SJCRH30 (cell line): ENCODE measurements around the gene UBD. TPM values are rescaled to one million over a fixed set of nuclear protein-coding genes. Genes with fewer than 3 reads are reported as not detected.

Experiments
- DNase-seq, 2 experiments: peaks; one replicate each; pipeline ENCODE4 v3.0.0-alpha.2; 2015 to 2020
- H3K27ac ChIP-seq: fragments of 250-450 bp; sonication (Bioruptor Pico); 2 replicates; pipeline ENCODE4 v1.5.1; 2020; ENCODE audit warnings: mild to moderate bottlenecking, moderate library complexity
- H3K27me3 ChIP-seq: fragments of 250-450 bp; sonication (Bioruptor Pico); 2 replicates; pipeline ENCODE4 v1.5.1; 2020; ENCODE audit warnings: mild to moderate bottlenecking, moderate library complexity
- H3K36me3 ChIP-seq: fragments of 250-450 bp; sonication (Bioruptor Pico); 2 replicates; pipeline ENCODE4 v1.5.1; 2020; ENCODE audit warnings: mild to moderate bottlenecking, moderate library complexity
- H3K4me1 ChIP-seq: fragments of 250-450 bp; sonication (Bioruptor Pico); 2 replicates; pipeline ENCODE4 v1.5.1; 2020; ENCODE audit warnings: mild to moderate bottlenecking, moderate library complexity
- H3K4me3 ChIP-seq: fragments of 250-450 bp; sonication (Bioruptor Pico); 2 replicates; pipeline ENCODE4 v1.5.1; 2020; ENCODE audit warnings: mild to moderate bottlenecking, moderate library complexity
- H3K9me3 ChIP-seq: fragments of 250-450 bp; sonication (Bioruptor Pico); replicated peaks from 2 replicates; pipeline ENCODE4 v1.5.1; 2020; ENCODE audit warnings: mild to moderate bottlenecking, moderate library complexity
- total RNA-seq: library from RNA; depleted of rRNA; stranded (reverse); fragments of >200 nt; shearing (Covaris generic); gene quantifications from 2 replicates; pipeline ENCODE4 v1.2.3, GENCODE V29; 2014

The UBD gene
- total RNA-seq, 1 experiment from 2014 or later, result not detected

GRCh38 chr6:29577544-29577943, 18.0 kb upstream of the UBD start:
- no peak for DNase-seq
- no peaks in the 10 kb centered on the region for H3K27me3 ChIP-seq
- no peak overlapping the region for H3K4me3 ChIP-seq
- no peaks in the 10 kb centered on the region for H3K36me3 ChIP-seq
- H3K9me3 ChIP-seq, result no peaks in the 10 kb centered on the region
- no peaks in the 10 kb centered on the region for H3K4me1 ChIP-seq
- no peak overlapping the region for H3K27ac ChIP-seq

GRCh38 chr6:29576056-29576455, 16.5 kb upstream of the UBD start:
- no peak overlapping the region for H3K4me3 ChIP-seq
- no peaks in the 10 kb centered on the region for H3K9me3 ChIP-seq
- H3K27ac ChIP-seq, result no peak overlapping the region
- H3K36me3 ChIP-seq, result no peaks in the 10 kb centered on the region
- no peaks in the 10 kb centered on the region for H3K27me3 ChIP-seq
- DNase-seq, result no peak
- H3K4me1 ChIP-seq, result no peaks in the 10 kb centered on the region

- Histone ChIP-seq H3K27me3 (no peaks in the 10 kb centered on the region), H3K4me3 (no peak overlapping the region), H3K27ac (no peak overlapping the region), H3K9me3 (no peaks in the 10 kb centered on the region), H3K4me1 (no peaks in the 10 kb centered on the region), H3K36me3 (no peaks in the 10 kb centered on the region)
- DNase-seq, result no peak
These were observed 8.5 kb upstream of the UBD start for GRCh38 chr6:29567991-29568390.

GRCh38 chr6:29567541-29567940, 8.0 kb upstream of the UBD start:
- H3K4me3 ChIP-seq, result no peak overlapping the region
- H3K36me3 ChIP-seq, result no peaks in the 10 kb centered on the region
- H3K27me3 ChIP-seq, result no peaks in the 10 kb centered on the region

GRCh38 chr6:29566856-29567255, 7.3 kb upstream of the UBD start:
- Histone ChIP-seq H3K36me3 (no peaks in the 10 kb centered on the region), H3K4me3 (no peak overlapping the region), H3K27me3 (no peaks in the 10 kb centered on the region), H3K9me3 (no peaks in the 10 kb centered on the region), H3K4me1 (no peaks in the 10 kb centered on the region), H3K27ac (no peak overlapping the region)
- DNase-seq, result no peak

More at GRCh38 chr6:29567541-29567940, 8.0 kb upstream of the UBD start:
- no peaks in the 10 kb centered on the region for H3K4me1 ChIP-seq
- DNase-seq, result no peak
- H3K27ac ChIP-seq, result no peak overlapping the region
- no peaks in the 10 kb centered on the region for H3K9me3 ChIP-seq

- H3K9me3 ChIP-seq, result no peaks in the 10 kb centered on the region
- H3K4me3 ChIP-seq, result no peak overlapping the region
- no peak overlapping the region for H3K27ac ChIP-seq
- H3K36me3 ChIP-seq, result no peaks in the 10 kb centered on the region
- no peak for DNase-seq
- no peaks in the 10 kb centered on the region for H3K4me1 ChIP-seq
- no peaks in the 10 kb centered on the region for H3K27me3 ChIP-seq
These were observed 5.3 kb upstream of the UBD start for GRCh38 chr6:29564875-29565274.

- H3K4me1 ChIP-seq, result no peaks in the 10 kb centered on the region
- H3K4me3 ChIP-seq, result no peak overlapping the region
- no peaks in the 10 kb centered on the region for H3K27me3 ChIP-seq
- H3K36me3 ChIP-seq, result no peaks in the 10 kb centered on the region
- H3K9me3 ChIP-seq, result no peaks in the 10 kb centered on the region
- H3K27ac ChIP-seq, result no peak overlapping the region
- DNase-seq, result no peak
These were observed 4.0 kb upstream of the UBD start for GRCh38 chr6:29563435-29563965.

- no peak overlapping the region for H3K27ac ChIP-seq
- no peak overlapping the region for H3K4me3 ChIP-seq
- H3K4me1 ChIP-seq, result no peaks in the 10 kb centered on the region
- no peaks in the 10 kb centered on the region for H3K9me3 ChIP-seq
- DNase-seq, result peak in 1 of 2 experiments; percentile 24
- no peaks in the 10 kb centered on the region for H3K36me3 ChIP-seq
- no peaks in the 10 kb centered on the region for H3K27me3 ChIP-seq
These were observed 2.2 kb upstream of the UBD start for GRCh38 chr6:29561606-29562181.

GRCh38 chr6:29561091-29561490, 1.6 kb upstream of the UBD start:
- H3K27ac ChIP-seq, result no peak overlapping the region
- no peak for DNase-seq
- no peaks in the 10 kb centered on the region for H3K9me3 ChIP-seq
- no peaks in the 10 kb centered on the region for H3K27me3 ChIP-seq
- H3K36me3 ChIP-seq, result no peaks in the 10 kb centered on the region
- no peak overlapping the region for H3K4me3 ChIP-seq
- no peaks in the 10 kb centered on the region for H3K4me1 ChIP-seq

GRCh38 chr6:29558439-29559079, 973 bp downstream of the UBD start:
- H3K4me3 ChIP-seq, result no peak overlapping the region

GRCh38 chr6:29557320-29557719, 2.2 kb downstream of the UBD start:
- DNase-seq, result no peak
- Histone ChIP-seq H3K27me3 (no peaks in the 10 kb centered on the region), H3K27ac (no peak overlapping the region), H3K36me3 (no peaks in the 10 kb centered on the region), H3K4me3 (no peak overlapping the region), H3K4me1 (no peaks in the 10 kb centered on the region), H3K9me3 (no peaks in the 10 kb centered on the region)

More at GRCh38 chr6:29558439-29559079, 973 bp downstream of the UBD start:
- Histone ChIP-seq H3K36me3 (no peaks in the 10 kb centered on the region), H3K4me1 (no peaks in the 10 kb centered on the region), H3K27ac (no peak overlapping the region), H3K27me3 (no peaks in the 10 kb centered on the region), H3K9me3 (no peaks in the 10 kb centered on the region)
- no peak for DNase-seq

GRCh38 chr6:29554764-29555163, 4.8 kb downstream of the UBD start:
- Histone ChIP-seq H3K27ac (no peak overlapping the region), H3K27me3 (no peaks in the 10 kb centered on the region)
- DNase-seq, result no peak

GRCh38 chr6:29553268-29554057, 6.1 kb downstream of the UBD start:
- H3K4me3 ChIP-seq, result no peak overlapping the region
- no peak overlapping the region for H3K27ac ChIP-seq
- H3K27me3 ChIP-seq, result no peaks in the 10 kb centered on the region
- no peak for DNase-seq
- no peaks in the 10 kb centered on the region for H3K36me3 ChIP-seq
- H3K4me1 ChIP-seq, result no peaks in the 10 kb centered on the region
- H3K9me3 ChIP-seq, result no peaks in the 10 kb centered on the region

More at GRCh38 chr6:29554764-29555163, 4.8 kb downstream of the UBD start:
- Histone ChIP-seq H3K4me1 (no peaks in the 10 kb centered on the region), H3K36me3 (no peaks in the 10 kb centered on the region), H3K9me3 (no peaks in the 10 kb centered on the region), H3K4me3 (no peak overlapping the region)

GRCh38 chr6:29552512-29553051, 7.0 kb downstream of the UBD start:
- Histone ChIP-seq H3K27ac (no peak overlapping the region), H3K4me1 (no peaks in the 10 kb centered on the region), H3K4me3 (no peak overlapping the region), H3K27me3 (no peaks in the 10 kb centered on the region), H3K36me3 (no peaks in the 10 kb centered on the region), H3K9me3 (no peaks in the 10 kb centered on the region)
- DNase-seq, result peak in 1 of 2 experiments; percentile 20

GRCh38 chr6:29547573-29547972, 12.0 kb downstream of the UBD start:
- no peaks in the 10 kb centered on the region for H3K27me3 ChIP-seq
- no peaks in the 10 kb centered on the region for H3K9me3 ChIP-seq
- no peak overlapping the region for H3K27ac ChIP-seq
- no peak overlapping the region for H3K4me3 ChIP-seq
- peak in 1 of 2 experiments; percentile 2 for DNase-seq
- H3K36me3 ChIP-seq, result no peaks in the 10 kb centered on the region
- no peaks in the 10 kb centered on the region for H3K4me1 ChIP-seq
